ENCODE measurements around the gene CTDP1. TPM values are rescaled to one million over a fixed set of nuclear protein-coding genes. Genes with fewer than 3 reads are reported as not detected.
"Not testable (repeated sequence)": the region's sequence is repeated elsewhere in the genome, so short reads cannot be mapped to it uniquely, and the experiment has no call there.

CTDP1 gene
- total RNA-seq, 1 experiment from 2014 or later = 22.5 TPM

DNA sequence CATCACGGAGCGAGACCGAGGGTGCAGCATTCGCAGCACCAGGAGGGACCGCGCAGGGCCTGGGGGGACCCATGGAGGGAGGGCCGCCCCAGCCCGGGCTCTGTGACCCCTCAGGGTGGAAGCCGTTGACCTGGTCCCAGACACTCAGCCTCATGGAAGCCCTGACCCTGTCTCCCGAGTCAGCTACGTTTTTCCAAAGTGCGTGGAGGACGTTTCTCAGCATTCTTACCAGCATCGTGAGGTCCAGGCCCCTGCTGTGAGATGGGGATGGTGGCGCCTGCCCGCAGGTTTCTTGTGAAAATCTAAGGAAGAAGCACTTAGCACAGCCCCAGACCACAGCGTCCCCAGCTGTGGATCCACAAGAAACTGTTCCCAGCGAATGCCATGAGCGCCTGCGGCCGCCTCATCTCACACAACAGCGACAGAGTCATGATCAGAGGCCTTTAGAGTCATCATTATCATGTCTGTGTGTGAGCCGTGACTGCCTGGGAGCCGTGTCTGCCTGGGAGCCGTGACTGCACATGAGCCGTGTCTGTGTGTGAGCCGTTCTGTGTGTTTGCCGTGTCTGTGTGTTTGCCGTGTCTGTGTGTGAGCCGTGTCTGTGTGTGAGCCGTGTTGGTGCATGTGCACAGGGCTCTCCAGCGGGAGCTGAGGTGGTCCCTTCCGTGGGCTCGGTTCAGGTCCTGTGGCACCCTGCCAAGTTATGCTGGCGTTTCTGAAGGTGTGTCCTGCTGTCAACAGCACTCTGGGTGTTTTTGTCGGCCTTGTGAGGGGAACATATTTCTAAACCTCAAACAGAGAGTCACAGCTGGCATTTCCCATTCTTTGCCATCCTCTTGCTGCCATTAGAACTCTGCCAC is 68.9 kb downstream of the CTDP1 start:
- Histone ChIP-seq H3K36me3 (ENCODE audit: insufficient read depth, low read length, poor library complexity, severe bottlenecking) (peaks cover under 1% of the 10 kb centered on the region), H3K4me1 (ENCODE audit: insufficient read depth, low read length, poor library complexity, severe bottlenecking) (no peaks in the 10 kb centered on the region), H3K4me3 (ENCODE audit: low read depth, low read length, poor library complexity, severe bottlenecking) (no peak overlapping the region), H3K9me3 (ENCODE audit: low read depth, low read length, poor library complexity, severe bottlenecking) (no peaks in the 10 kb centered on the region), H3K27ac (ENCODE audit: low read depth, low read length, poor library complexity, severe bottlenecking) (no peak overlapping the region), H3K27me3 (replicated peaks; ENCODE audit: insufficient read depth, low read depth, low read length, poor library complexity) (no peaks in the 10 kb centered on the region)
- intact Hi-C loops (cut with micrococcal nuclease; ENCODE audit: unreplicated experiment) = no loop called here
- POLR2A ChIA-PET (ENCODE audit: low non-redundant PET) = no interaction called here
- no peak for TF ChIP-seq EZH2 (IDR thresholded peaks at IDR 0.05; ENCODE audit: borderline replicate concordance, low read depth, low read length, poor library complexity, severe bottlenecking)
- TF ChIP-seq, protein P1, sequence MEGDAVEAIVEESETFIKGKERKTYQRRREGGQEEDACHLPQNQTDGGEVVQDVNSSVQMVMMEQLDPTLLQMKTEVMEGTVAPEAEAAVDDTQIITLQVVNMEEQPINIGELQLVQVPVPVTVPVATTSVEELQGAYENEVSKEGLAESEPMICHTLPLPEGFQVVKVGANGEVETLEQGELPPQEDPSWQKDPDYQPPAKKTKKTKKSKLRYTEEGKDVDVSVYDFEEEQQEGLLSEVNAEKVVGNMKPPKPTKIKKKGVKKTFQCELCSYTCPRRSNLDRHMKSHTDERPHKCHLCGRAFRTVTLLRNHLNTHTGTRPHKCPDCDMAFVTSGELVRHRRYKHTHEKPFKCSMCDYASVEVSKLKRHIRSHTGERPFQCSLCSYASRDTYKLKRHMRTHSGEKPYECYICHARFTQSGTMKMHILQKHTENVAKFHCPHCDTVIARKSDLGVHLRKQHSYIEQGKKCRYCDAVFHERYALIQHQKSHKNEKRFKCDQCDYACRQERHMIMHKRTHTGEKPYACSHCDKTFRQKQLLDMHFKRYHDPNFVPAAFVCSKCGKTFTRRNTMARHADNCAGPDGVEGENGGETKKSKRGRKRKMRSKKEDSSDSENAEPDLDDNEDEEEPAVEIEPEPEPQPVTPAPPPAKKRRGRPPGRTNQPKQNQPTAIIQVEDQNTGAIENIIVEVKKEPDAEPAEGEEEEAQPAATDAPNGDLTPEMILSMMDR (conservative IDR thresholded peaks at IDR 0.05; ENCODE audit: low read depth, low read length) = no peak
- no peak for DNase-seq (ENCODE audit: low spot score)
- no TSS peak for BruUV-seq (replicated peaks)
- CTCF ChIA-PET = no interaction called here

- no peak overlapping the region for H3K4me3 ChIP-seq (ENCODE audit: low read depth, low read length, poor library complexity, severe bottlenecking)
- intact Hi-C loops (cut with micrococcal nuclease; ENCODE audit: unreplicated experiment) = no loop called here
- peaks cover 4% of the 10 kb centered on the region for H3K36me3 ChIP-seq (ENCODE audit: insufficient read depth, low read length, poor library complexity, severe bottlenecking)
- POLR2A ChIA-PET (ENCODE audit: low non-redundant PET) = no interaction called here
- CTCF ChIA-PET = no interaction called here
- TF ChIP-seq, protein P1 (conservative IDR thresholded peaks at IDR 0.05; ENCODE audit: low read depth, low read length) = no peak
- no peak for TF ChIP-seq EZH2 (IDR thresholded peaks at IDR 0.05; ENCODE audit: borderline replicate concordance, low read depth, low read length, poor library complexity, severe bottlenecking)
- no peaks in the 10 kb centered on the region for H3K9me3 ChIP-seq (ENCODE audit: low read depth, low read length, poor library complexity, severe bottlenecking)
- H3K27ac ChIP-seq (ENCODE audit: low read depth, low read length, poor library complexity, severe bottlenecking) = no peak overlapping the region
- H3K27me3 ChIP-seq (replicated peaks; ENCODE audit: insufficient read depth, low read depth, low read length, poor library complexity) = no peaks in the 10 kb centered on the region
- H3K4me1 ChIP-seq (ENCODE audit: insufficient read depth, low read length, poor library complexity, severe bottlenecking) = no peaks in the 10 kb centered on the region
- no TSS peak for BruUV-seq (replicated peaks)
- DNase-seq (ENCODE audit: low spot score) = no peak
Measured at GRCh38 chr18:79749251-79750191, 69.9 kb downstream of the CTDP1 start.

GRCh38 chr18:79750980-79751571 is 71.5 kb downstream of the CTDP1 start:
- CTCF ChIA-PET = no interaction called here

GRCh38 chr18:79751918-79752578 is 72.4 kb downstream of the CTDP1 start:
- H3K9me3 ChIP-seq (ENCODE audit: low read depth, low read length, poor library complexity, severe bottlenecking); H3K27me3 ChIP-seq (replicated peaks; ENCODE audit: insufficient read depth, low read depth, low read length, poor library complexity); H3K4me3 ChIP-seq (ENCODE audit: low read depth, low read length, poor library complexity, severe bottlenecking); intact Hi-C loops (cut with micrococcal nuclease; ENCODE audit: unreplicated experiment); CTCF ChIA-PET; DNase-seq (ENCODE audit: low spot score); H3K27ac ChIP-seq (ENCODE audit: low read depth, low read length, poor library complexity, severe bottlenecking); POLR2A ChIA-PET (ENCODE audit: low non-redundant PET); H3K4me1 ChIP-seq (ENCODE audit: insufficient read depth, low read length, poor library complexity, severe bottlenecking); BruUV-seq (replicated peaks); H3K36me3 ChIP-seq (ENCODE audit: insufficient read depth, low read length, poor library complexity, severe bottlenecking): not testable (repeated sequence)

More at GRCh38 chr18:79750980-79751571, 71.5 kb downstream of the CTDP1 start:
- H3K4me1 ChIP-seq (ENCODE audit: insufficient read depth, low read length, poor library complexity, severe bottlenecking) = no peaks in the 10 kb centered on the region
- H3K9me3 ChIP-seq (ENCODE audit: low read depth, low read length, poor library complexity, severe bottlenecking) = no peaks in the 10 kb centered on the region
- TF ChIP-seq, protein P1 (conservative IDR thresholded peaks at IDR 0.05; ENCODE audit: low read depth, low read length) = no peak
- TF ChIP-seq EZH2 (IDR thresholded peaks at IDR 0.05; ENCODE audit: borderline replicate concordance, low read depth, low read length, poor library complexity, severe bottlenecking) = no peak
- no peak for DNase-seq (ENCODE audit: low spot score)
- POLR2A ChIA-PET (ENCODE audit: low non-redundant PET) = no interaction called here
- H3K36me3 ChIP-seq (ENCODE audit: insufficient read depth, low read length, poor library complexity, severe bottlenecking) = peaks cover 4% of the 10 kb centered on the region
- intact Hi-C loops (cut with micrococcal nuclease; ENCODE audit: unreplicated experiment) = no loop called here
- no peaks in the 10 kb centered on the region for H3K27me3 ChIP-seq (replicated peaks; ENCODE audit: insufficient read depth, low read depth, low read length, poor library complexity)
- no TSS peak for BruUV-seq (replicated peaks)
- H3K4me3 ChIP-seq (ENCODE audit: low read depth, low read length, poor library complexity, severe bottlenecking) = no peak overlapping the region
- no peak overlapping the region for H3K27ac ChIP-seq (ENCODE audit: low read depth, low read length, poor library complexity, severe bottlenecking)

Data from A673 (cell line).